ENCODE data around the gene TBXA2R. TPM values are rescaled to one million over a fixed set of nuclear protein-coding genes. Genes with fewer than 3 reads are reported as not detected.

The TBXA2R gene
- polyA plus RNA-seq, 1 donor = 1.3 TPM

GRCh38 chr19:3605361-3605760 lies 1.3 kb downstream of the TBXA2R start:
- H3K27ac ChIP-seq (ENCODE audit: low read length) = no peak overlapping the region

DNA sequence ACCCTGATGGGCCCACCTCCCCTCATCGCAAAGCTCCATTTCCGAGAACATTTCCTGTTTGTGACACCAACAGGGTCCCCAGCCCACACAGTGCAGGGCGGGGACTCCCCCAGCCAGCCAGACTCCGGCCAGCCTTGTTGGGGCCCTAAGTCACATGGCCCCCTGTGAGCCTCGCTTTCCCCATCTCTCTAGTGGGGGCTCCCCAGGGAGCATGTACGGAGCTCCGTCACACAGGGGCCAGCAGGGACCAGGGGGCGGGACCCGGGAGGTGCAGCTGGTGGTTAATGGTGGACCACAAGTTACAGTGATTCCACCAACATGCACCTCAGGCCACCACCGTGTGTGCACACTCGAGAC lies 1.7 kb downstream of the TBXA2R start:
- Histone ChIP-seq H3K9me3 (ENCODE audit: control insufficient read depth, low read depth, low read length) (peaks cover 13% of the 10 kb centered on the region), H3K4me1 (ENCODE audit: control insufficient read depth, insufficient read depth, low read length) (peaks cover 11% of the 10 kb centered on the region), H3K4me3 (ENCODE audit: low read length) (no peak overlapping the region), H3K27ac (ENCODE audit: low read length) (no peak overlapping the region), H3K27me3 (ENCODE audit: control insufficient read depth, insufficient read depth, low read length) (peaks cover 29% of the 10 kb centered on the region), H3K36me3 (ENCODE audit: control insufficient read depth, insufficient read depth, low read length) (no peaks in the 10 kb centered on the region)
- no peak for DNase-seq
- no CpG with 5 or more reads among the region's 11 CpGs for WGBS (ENCODE audit: insufficient coverage, low lambda C conversion rate)

More at GRCh38 chr19:3605361-3605760, 1.3 kb downstream of the TBXA2R start:
- H3K36me3 ChIP-seq (ENCODE audit: control insufficient read depth, insufficient read depth, low read length) = no peaks in the 10 kb centered on the region
- H3K9me3 ChIP-seq (ENCODE audit: control insufficient read depth, low read depth, low read length) = peaks cover 10% of the 10 kb centered on the region
- no peak overlapping the region for H3K4me3 ChIP-seq (ENCODE audit: low read length)
- peaks cover 11% of the 10 kb centered on the region for H3K4me1 ChIP-seq (ENCODE audit: control insufficient read depth, insufficient read depth, low read length)
- H3K27me3 ChIP-seq (ENCODE audit: control insufficient read depth, insufficient read depth, low read length) = peaks cover 29% of the 10 kb centered on the region
- DNase-seq = no peak
- no CpG with 5 or more reads among the region's 3 CpGs for WGBS (ENCODE audit: insufficient coverage, low lambda C conversion rate)

- peaks cover 11% of the 10 kb centered on the region for H3K4me1 ChIP-seq (ENCODE audit: control insufficient read depth, insufficient read depth, low read length)
- peaks cover 29% of the 10 kb centered on the region for H3K27me3 ChIP-seq (ENCODE audit: control insufficient read depth, insufficient read depth, low read length)
- no peak overlapping the region for H3K27ac ChIP-seq (ENCODE audit: low read length)
- peaks cover 12% of the 10 kb centered on the region for H3K9me3 ChIP-seq (ENCODE audit: control insufficient read depth, low read depth, low read length)
- no CpG with 5 or more reads among the region's 27 CpGs for WGBS (ENCODE audit: insufficient coverage, low lambda C conversion rate)
- no peak for DNase-seq
- H3K36me3 ChIP-seq (ENCODE audit: control insufficient read depth, insufficient read depth, low read length) = no peaks in the 10 kb centered on the region
- H3K4me3 ChIP-seq (ENCODE audit: low read length) = no peak overlapping the region
These were observed 2.3 kb downstream of the TBXA2R start for GRCh38 chr19:3604227-3604986.

DNA sequence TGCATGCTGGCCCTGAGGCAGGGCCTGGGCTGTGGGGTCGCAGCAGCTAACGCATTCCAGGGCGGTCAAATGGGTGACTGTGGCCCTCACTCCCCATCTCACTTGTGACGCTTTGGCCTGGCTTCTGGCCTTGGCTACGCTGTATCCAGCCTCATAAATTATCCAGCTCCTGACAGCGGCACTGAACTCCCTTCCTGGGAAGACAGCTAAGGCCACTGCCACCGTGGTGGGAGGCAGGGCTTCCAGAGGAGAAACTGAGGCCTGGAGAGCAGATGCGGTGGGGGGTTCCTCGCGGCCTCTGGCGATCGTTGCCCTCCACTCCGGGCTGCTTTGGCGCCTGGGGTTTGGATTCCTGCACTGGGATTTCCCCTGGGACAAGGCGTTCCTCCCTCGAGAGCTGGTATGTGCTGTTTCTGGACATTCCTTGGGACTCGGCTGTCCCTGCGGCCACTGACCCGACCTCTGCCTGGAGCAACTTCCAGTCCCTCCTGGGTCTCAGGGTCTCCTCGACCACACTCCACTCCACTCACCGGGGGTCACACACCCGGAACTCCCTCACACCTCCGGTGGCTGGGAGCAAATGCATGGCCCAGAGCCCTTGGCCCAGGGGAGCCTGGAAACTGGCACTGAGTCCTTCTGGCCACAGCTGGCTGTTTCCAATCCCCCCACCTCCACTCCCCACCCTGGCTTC lies 3.4 kb downstream of the TBXA2R start:
- Histone ChIP-seq H3K27me3 (ENCODE audit: control insufficient read depth, insufficient read depth, low read length) (peaks cover 29% of the 10 kb centered on the region), H3K9me3 (ENCODE audit: control insufficient read depth, low read depth, low read length) (peaks cover 12% of the 10 kb centered on the region), H3K27ac (ENCODE audit: low read length) (no peak overlapping the region), H3K4me1 (ENCODE audit: control insufficient read depth, insufficient read depth, low read length) (peaks cover 11% of the 10 kb centered on the region), H3K36me3 (ENCODE audit: control insufficient read depth, insufficient read depth, low read length) (no peaks in the 10 kb centered on the region), H3K4me3 (ENCODE audit: low read length) (no peak overlapping the region)
- no CpG with 5 or more reads among the region's 23 CpGs for WGBS (ENCODE audit: insufficient coverage, low lambda C conversion rate)
- no peak for DNase-seq

GRCh38 chr19:3601021-3601420 lies 5.7 kb downstream of the TBXA2R start:
- H3K36me3 ChIP-seq (ENCODE audit: control insufficient read depth, insufficient read depth, low read length) = no peaks in the 10 kb centered on the region
- DNase-seq = no peak
- no CpG with 5 or more reads among the region's 12 CpGs for WGBS (ENCODE audit: insufficient coverage, low lambda C conversion rate)
- no peak overlapping the region for H3K27ac ChIP-seq (ENCODE audit: low read length)
- H3K4me1 ChIP-seq (ENCODE audit: control insufficient read depth, insufficient read depth, low read length) = peaks cover 7% of the 10 kb centered on the region
- peaks cover 9% of the 10 kb centered on the region for H3K9me3 ChIP-seq (ENCODE audit: control insufficient read depth, low read depth, low read length)
- H3K4me3 ChIP-seq (ENCODE audit: low read length) = no peak overlapping the region
- H3K27me3 ChIP-seq (ENCODE audit: control insufficient read depth, insufficient read depth, low read length) = peaks cover 12% of the 10 kb centered on the region

DNA sequence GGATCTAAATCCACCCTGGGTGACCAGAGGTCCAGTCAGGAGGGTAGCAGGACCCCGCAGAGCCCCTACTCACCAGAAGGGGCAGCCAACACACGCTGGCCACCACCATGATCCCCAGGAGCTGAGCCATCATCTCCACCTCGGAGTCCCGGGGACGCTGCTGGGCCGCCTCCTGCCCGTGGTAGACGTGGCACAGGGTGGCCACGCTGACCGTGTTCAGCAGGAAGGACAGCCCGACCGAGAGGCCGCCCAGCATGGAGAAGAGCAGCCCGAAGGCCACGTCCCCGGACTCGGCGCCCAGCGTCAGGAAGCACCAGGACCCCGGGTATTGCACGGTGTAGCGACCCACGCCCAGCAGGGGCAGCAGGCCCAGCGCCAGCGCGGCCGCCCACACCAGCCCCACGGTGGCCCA lies 6.9 kb downstream of the TBXA2R start:
- no CpG with 5 or more reads among the region's 28 CpGs for WGBS (ENCODE audit: insufficient coverage, low lambda C conversion rate)
- H3K4me3 ChIP-seq (ENCODE audit: low read length) = no peak overlapping the region

GRCh38 chr19:3595521-3596061 lies 11.1 kb downstream of the TBXA2R start:
- H3K36me3 ChIP-seq (ENCODE audit: control insufficient read depth, insufficient read depth, low read length) = no peaks in the 10 kb centered on the region
- peaks cover 8% of the 10 kb centered on the region for H3K9me3 ChIP-seq (ENCODE audit: control insufficient read depth, low read depth, low read length)
- no peak overlapping the region for H3K27ac ChIP-seq (ENCODE audit: low read length)
- peaks cover 3% of the 10 kb centered on the region for H3K27me3 ChIP-seq (ENCODE audit: control insufficient read depth, insufficient read depth, low read length)
- no CpG with 5 or more reads among the region's 34 CpGs for WGBS (ENCODE audit: insufficient coverage, low lambda C conversion rate)
- H3K4me1 ChIP-seq (ENCODE audit: control insufficient read depth, insufficient read depth, low read length) = no peaks in the 10 kb centered on the region
- no peak overlapping the region for H3K4me3 ChIP-seq (ENCODE audit: low read length)
- DNase-seq = no peak

More for the DNA sequence above, 6.9 kb downstream of the TBXA2R start:
- peaks cover 4% of the 10 kb centered on the region for H3K4me1 ChIP-seq (ENCODE audit: control insufficient read depth, insufficient read depth, low read length)
- no peak overlapping the region for H3K27ac ChIP-seq (ENCODE audit: low read length)
- no peak for DNase-seq
- H3K36me3 ChIP-seq (ENCODE audit: control insufficient read depth, insufficient read depth, low read length) = no peaks in the 10 kb centered on the region
- peaks cover 3% of the 10 kb centered on the region for H3K27me3 ChIP-seq (ENCODE audit: control insufficient read depth, insufficient read depth, low read length)
- peaks cover 8% of the 10 kb centered on the region for H3K9me3 ChIP-seq (ENCODE audit: control insufficient read depth, low read depth, low read length)

DNA sequence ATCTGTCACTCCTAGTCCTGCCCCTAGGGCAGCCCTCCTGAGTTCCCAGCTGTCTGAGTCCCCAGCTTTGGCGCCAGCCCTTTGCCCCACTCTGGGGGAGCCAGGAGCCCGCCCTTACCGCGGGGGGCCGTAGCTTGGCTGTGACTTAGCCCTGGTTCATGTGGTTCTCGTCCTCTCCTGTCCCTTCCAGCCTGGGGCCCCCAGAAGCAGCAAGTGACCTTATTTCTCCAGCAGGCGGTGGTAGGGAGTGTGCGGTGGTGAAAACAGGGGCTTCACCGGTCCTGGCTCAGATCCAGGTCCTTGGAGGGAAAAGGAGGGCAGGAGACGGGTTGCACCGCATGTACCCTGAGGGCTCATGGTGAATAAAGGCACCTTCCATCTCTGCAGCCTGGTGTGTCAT lies 13.5 kb downstream of the TBXA2R start:
- WGBS (ENCODE audit: insufficient coverage, low lambda C conversion rate) = no CpG with 5 or more reads among the region's 11 CpGs
- Histone ChIP-seq H3K27me3 (ENCODE audit: control insufficient read depth, insufficient read depth, low read length) (peaks cover 3% of the 10 kb centered on the region), H3K27ac (ENCODE audit: low read length) (no peak overlapping the region), H3K9me3 (ENCODE audit: control insufficient read depth, low read depth, low read length) (peaks cover 5% of the 10 kb centered on the region), H3K4me1 (ENCODE audit: control insufficient read depth, insufficient read depth, low read length) (no peaks in the 10 kb centered on the region), H3K4me3 (ENCODE audit: low read length) (no peak overlapping the region), H3K36me3 (ENCODE audit: control insufficient read depth, insufficient read depth, low read length) (no peaks in the 10 kb centered on the region)
- no peak for DNase-seq

DNA sequence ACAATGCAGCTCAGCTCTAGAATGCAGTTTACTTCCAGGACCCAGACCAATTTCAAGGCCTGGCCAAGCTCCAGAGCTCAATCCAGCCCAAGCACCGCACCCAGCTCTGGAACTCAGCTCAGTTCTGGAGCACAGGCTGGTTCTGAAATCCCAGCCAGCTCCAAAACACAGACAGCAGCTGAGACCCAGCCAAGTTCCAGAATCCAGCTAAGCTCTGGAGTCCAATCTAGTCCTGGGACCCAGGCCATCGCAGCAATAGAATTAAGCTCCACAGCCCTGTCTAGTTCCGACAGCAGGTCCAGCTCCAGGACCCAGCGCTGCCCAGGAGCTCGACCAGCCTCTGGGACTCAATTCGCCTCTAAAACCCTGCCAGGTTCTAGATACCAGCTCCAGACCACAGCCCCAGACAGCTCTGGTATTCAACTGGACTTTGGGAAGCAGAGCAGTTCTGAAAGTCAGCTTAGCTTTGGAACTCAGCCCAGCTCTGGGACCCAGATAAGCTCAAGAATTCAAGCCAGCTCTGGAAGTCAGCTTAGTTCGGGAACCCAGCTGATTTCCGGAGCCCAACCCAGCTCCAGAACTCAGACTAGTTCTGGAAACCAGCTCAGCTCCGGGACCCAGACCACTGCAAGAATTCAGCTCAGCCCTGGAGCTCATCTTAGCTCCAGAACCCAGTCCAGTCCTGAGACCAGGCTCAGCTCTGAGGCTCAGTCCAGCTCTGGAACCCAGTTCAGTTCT lies 14.6 kb downstream of the TBXA2R start:
- H3K27ac ChIP-seq (ENCODE audit: low read length) = no peak overlapping the region
- WGBS (ENCODE audit: insufficient coverage, low lambda C conversion rate) = no CpG with 5 or more reads among the region's 9 CpGs

DNA sequence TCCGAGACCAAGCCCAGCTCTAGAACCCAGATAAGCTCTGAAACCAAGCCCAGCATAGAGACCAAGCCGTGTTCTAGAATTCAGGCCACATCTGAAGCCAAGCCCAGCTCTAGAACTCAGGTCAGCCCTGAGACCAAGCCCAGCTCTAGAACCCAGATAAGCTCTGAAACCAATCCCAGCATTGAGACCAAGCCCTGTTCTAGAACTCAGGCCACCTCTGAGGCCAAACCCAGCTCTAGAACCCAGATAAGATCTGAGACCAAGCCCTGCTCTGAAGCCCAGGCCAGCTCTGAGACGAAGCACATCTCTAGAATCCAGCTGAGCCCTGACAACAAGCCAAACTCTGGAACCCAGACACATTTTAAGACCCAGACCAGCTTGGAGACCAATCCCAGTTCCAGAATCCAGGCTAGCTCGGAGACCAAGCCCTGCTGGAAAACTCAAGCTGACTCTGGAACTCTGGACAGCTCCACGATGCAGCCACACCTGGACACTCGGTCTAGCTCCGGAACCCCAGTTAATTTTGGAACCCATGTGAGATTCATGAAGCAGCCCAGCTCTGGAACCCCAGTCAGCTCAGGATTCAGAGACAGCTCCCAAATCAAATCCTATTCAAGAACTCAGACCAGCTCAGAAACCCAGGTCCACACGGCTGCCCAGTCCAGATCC lies 15.6 kb downstream of the TBXA2R start:
- H3K4me1 ChIP-seq (ENCODE audit: control insufficient read depth, insufficient read depth, low read length) = no peaks in the 10 kb centered on the region
- peaks cover 11% of the 10 kb centered on the region for H3K9me3 ChIP-seq (ENCODE audit: control insufficient read depth, low read depth, low read length)
- no peak for DNase-seq
- no peak overlapping the region for H3K27ac ChIP-seq (ENCODE audit: low read length)
- H3K4me3 ChIP-seq (ENCODE audit: low read length) = no peak overlapping the region
- peaks cover 11% of the 10 kb centered on the region for H3K27me3 ChIP-seq (ENCODE audit: control insufficient read depth, insufficient read depth, low read length)
- H3K36me3 ChIP-seq (ENCODE audit: control insufficient read depth, insufficient read depth, low read length) = no peaks in the 10 kb centered on the region
- no CpG with 5 or more reads among the region's 8 CpGs for WGBS (ENCODE audit: insufficient coverage, low lambda C conversion rate)

More for the DNA sequence above, 14.6 kb downstream of the TBXA2R start:
- Histone ChIP-seq H3K4me3 (ENCODE audit: low read length) (no peak overlapping the region), H3K4me1 (ENCODE audit: control insufficient read depth, insufficient read depth, low read length) (no peaks in the 10 kb centered on the region), H3K27me3 (ENCODE audit: control insufficient read depth, insufficient read depth, low read length) (peaks cover 3% of the 10 kb centered on the region), H3K36me3 (ENCODE audit: control insufficient read depth, insufficient read depth, low read length) (no peaks in the 10 kb centered on the region), H3K9me3 (ENCODE audit: control insufficient read depth, low read depth, low read length) (peaks cover 5% of the 10 kb centered on the region)
- no peak for DNase-seq

Measured in large intestine (tissue), 3 donors.